Measurements from ENCODE around the gene THADA. TPM values are rescaled to one million over a fixed set of nuclear protein-coding genes. Genes with fewer than 3 reads are reported as not detected.

Gene THADA
- total RNA-seq, 2 experiments from 2014 or later, result 31.2 to 32.3 TPM

- no peak for DNase-seq (ENCODE audit: low spot score)
- no peak overlapping the region for H3K4me3 ChIP-seq (ENCODE audit: low read depth, low read length, poor library complexity, severe bottlenecking)
- H3K4me2 ChIP-seq (ENCODE audit: low read length), result no peak overlapping the region
- H3K36me3 ChIP-seq (ENCODE audit: insufficient read depth, low read length), result peaks cover 12% of the 10 kb centered on the region
- H3K27ac ChIP-seq (ENCODE audit: low read depth, low read length, poor library complexity, severe bottlenecking), result no peak overlapping the region
- H4K20me1 ChIP-seq (ENCODE audit: insufficient read depth, low read length), result no peaks in the 10 kb centered on the region
- H2AFZ ChIP-seq (ENCODE audit: low read length), result no peak overlapping the region
- H3K9me3 ChIP-seq (ENCODE audit: low read length), result no peaks in the 10 kb centered on the region
- no TSS peak for BruUV-seq (replicated peaks)
- POLR2A ChIA-PET, result no interaction called here
- peaks cover 23% of the 10 kb centered on the region for H3K4me1 ChIP-seq (ENCODE audit: insufficient read depth, low read length, poor library complexity, severe bottlenecking)
- intact Hi-C loops (cut with micrococcal nuclease; ENCODE audit: unreplicated experiment), result no loop called here
- H3K79me2 ChIP-seq (ENCODE audit: insufficient read depth, low read depth, low read length), result no peaks in the 10 kb centered on the region
- no peaks in the 10 kb centered on the region for H3K9me2 ChIP-seq (ENCODE audit: insufficient read depth, low read length)
- TF ChIP-seq EZH2phosphoT487 (IDR thresholded peaks at IDR 0.05; ENCODE audit: borderline replicate concordance, low read depth, low read length) (no peak), CTCF (conservative IDR thresholded peaks at IDR 0.05; ENCODE audit: low read length) (no peak)
- CTCF ChIA-PET (ENCODE audit: unreplicated experiment), result no interaction called here
Measured at GRCh38 chr2:43400508-43400907, 195.3 kb downstream of the THADA start.

GRCh38 chr2:43399515-43400264 lies 196.1 kb downstream of the THADA start:
- H2AFZ ChIP-seq (ENCODE audit: low read length), result no peak overlapping the region
- TF ChIP-seq CTCF (conservative IDR thresholded peaks at IDR 0.05; ENCODE audit: low read length), result no peak
- TF ChIP-seq EZH2phosphoT487 (IDR thresholded peaks at IDR 0.05; ENCODE audit: borderline replicate concordance, low read depth, low read length), result no peak
- no peak for DNase-seq (ENCODE audit: low spot score)
- no peak overlapping the region for H3K4me2 ChIP-seq (ENCODE audit: low read length)
- no peak overlapping the region for H3K27ac ChIP-seq (ENCODE audit: low read depth, low read length, poor library complexity, severe bottlenecking)
- BruUV-seq (replicated peaks), result no TSS peak
- H3K4me3 ChIP-seq (ENCODE audit: low read depth, low read length, poor library complexity, severe bottlenecking), result no peak overlapping the region
- ChIA-PET CTCF (ENCODE audit: unreplicated experiment) (no interaction called here), POLR2A (no interaction called here)
- H3K4me1 ChIP-seq (ENCODE audit: insufficient read depth, low read length, poor library complexity, severe bottlenecking), result peaks cover 23% of the 10 kb centered on the region
- H4K20me1 ChIP-seq (ENCODE audit: insufficient read depth, low read length), result no peaks in the 10 kb centered on the region
- H3K9me2 ChIP-seq (ENCODE audit: insufficient read depth, low read length), result no peaks in the 10 kb centered on the region
- intact Hi-C loops (cut with micrococcal nuclease; ENCODE audit: unreplicated experiment), result no loop called here
- no peaks in the 10 kb centered on the region for H3K9me3 ChIP-seq (ENCODE audit: low read length)
- no peaks in the 10 kb centered on the region for H3K79me2 ChIP-seq (ENCODE audit: insufficient read depth, low read depth, low read length)
- peaks cover 18% of the 10 kb centered on the region for H3K36me3 ChIP-seq (ENCODE audit: insufficient read depth, low read length)

DNA sequence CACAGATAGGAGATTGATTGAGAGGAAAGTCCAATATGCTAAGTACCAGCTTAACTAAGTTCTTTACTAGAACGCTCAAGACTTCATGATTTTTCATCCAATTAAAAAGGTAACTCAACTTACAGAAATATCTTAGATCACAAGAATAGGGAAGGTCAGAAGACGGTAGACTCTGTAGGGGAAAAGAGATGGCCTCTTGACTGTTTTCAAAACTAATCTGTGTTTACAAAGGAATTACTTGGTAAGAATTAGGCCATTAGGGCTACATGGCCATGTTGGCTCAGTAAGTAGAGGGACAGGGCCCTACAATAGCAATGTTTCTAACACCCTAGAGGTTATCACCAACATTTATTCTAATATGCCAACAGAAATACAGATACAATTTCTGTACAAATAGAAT lies 196.7 kb downstream of the THADA start:
- intact Hi-C loops (cut with micrococcal nuclease; ENCODE audit: unreplicated experiment), result no loop called here
- no peaks in the 10 kb centered on the region for H3K79me2 ChIP-seq (ENCODE audit: insufficient read depth, low read depth, low read length)
- no TSS peak for BruUV-seq (replicated peaks)

More for the DNA sequence above, 196.7 kb downstream of the THADA start:
- TF ChIP-seq CTCF (conservative IDR thresholded peaks at IDR 0.05; ENCODE audit: low read length) (no peak), EZH2phosphoT487 (IDR thresholded peaks at IDR 0.05; ENCODE audit: borderline replicate concordance, low read depth, low read length) (no peak)
- ChIA-PET CTCF (ENCODE audit: unreplicated experiment) (no interaction called here), POLR2A (no interaction called here)
- H3K4me3 ChIP-seq (ENCODE audit: low read depth, low read length, poor library complexity, severe bottlenecking), result no peak overlapping the region
- no peaks in the 10 kb centered on the region for H3K9me3 ChIP-seq (ENCODE audit: low read length)
- H3K9me2 ChIP-seq (ENCODE audit: insufficient read depth, low read length), result no peaks in the 10 kb centered on the region
- no peak overlapping the region for H3K27ac ChIP-seq (ENCODE audit: low read depth, low read length, poor library complexity, severe bottlenecking)
- peaks cover 23% of the 10 kb centered on the region for H3K4me1 ChIP-seq (ENCODE audit: insufficient read depth, low read length, poor library complexity, severe bottlenecking)
- no peak overlapping the region for H2AFZ ChIP-seq (ENCODE audit: low read length)
- no peak overlapping the region for H3K4me2 ChIP-seq (ENCODE audit: low read length)
- DNase-seq (ENCODE audit: low spot score), result no peak
- peaks cover 18% of the 10 kb centered on the region for H3K36me3 ChIP-seq (ENCODE audit: insufficient read depth, low read length)
- H4K20me1 ChIP-seq (ENCODE audit: insufficient read depth, low read length), result no peaks in the 10 kb centered on the region

Data from OCI-LY7 (cell line).